H1 (cell line): ENCODE data around the gene MYO18A. TPM values are rescaled to one million over a fixed set of nuclear protein-coding genes. Genes with fewer than 3 reads are reported as not detected.

Source experiments
- CTCF ChIA-PET: fragments of 300-600 bp; sonication (Branson Sonifier 250); formaldehyde crosslinking; loops from one replicate; lab custom pipeline; 2021; ENCODE audit not compliant: partially characterized antibody; lab: Charles Lee
- POLR2A ChIA-PET: fragments of 300-600 bp; sonication (Branson Sonifier 250); formaldehyde crosslinking; loops from one replicate; lab custom pipeline; 2021; ENCODE audit warnings: inconsistent platforms; ENCODE audit not compliant: partially characterized antibody; lab: Charles Lee
- DNase-seq, 2 experiments: peaks; one replicate each; pipeline versions ENCODE4 v3.0.0 to v3.0.0-alpha.2; 2010 to 2022; ENCODE audit warnings: low spot score in 2 of 2, low read depth in 1 of 2, mixed read lengths in 1 of 2
- FAIRE-seq: peaks from 2 replicates; lab custom pipeline; 2011; peaks lifted over from hg19 to GRCh38; lab: Jason Lieb, UNC
- H2AFZ ChIP-seq: 2 replicates; pipeline ENCODE4 v1.8.1; 2012; ENCODE audit warnings: low read length, inconsistent platforms
- H2AK5ac ChIP-seq: 2 replicates; pipeline ENCODE4 v1.6.1; 2013; ENCODE audit warnings: low read depth, low read length
- H2BK120ac ChIP-seq: replicated peaks from 2 replicates; pipeline ENCODE3; 2013; ENCODE audit warnings: low read depth, low read length, inconsistent platforms
- H2BK12ac ChIP-seq: 2 replicates; pipeline ENCODE4 v1.6.1; 2013; ENCODE audit warnings: low read depth, low read length
- H2BK15ac ChIP-seq: 2 replicates; pipeline ENCODE4 v1.6.1; 2013; ENCODE audit warnings: low read length
- H2BK20ac ChIP-seq: 2 replicates; pipeline ENCODE4 v1.6.1; 2013; ENCODE audit warnings: low read length
- H2BK5ac ChIP-seq: 2 replicates; pipeline ENCODE4 v1.6.1; 2013; ENCODE audit warnings: low read depth, low read length
- H3K14ac ChIP-seq: 2 replicates; pipeline ENCODE4 v1.6.1; 2013; ENCODE audit warnings: inconsistent platforms; ENCODE audit not compliant: insufficient read length
- H3K18ac ChIP-seq: 2 replicates; pipeline ENCODE4 v1.6.1; 2013; ENCODE audit warnings: low read length; ENCODE audit errors: extremely low read depth
- H3K23ac ChIP-seq: 2 replicates; pipeline ENCODE4 v1.6.1; 2013; ENCODE audit warnings: inconsistent platforms; ENCODE audit not compliant: insufficient read length
- H3K23me2 ChIP-seq: 2 replicates; pipeline ENCODE4 v1.6.1; 2013; ENCODE audit warnings: low read depth, low read length
- H3K27ac ChIP-seq: 2 replicates; pipeline ENCODE4 v1.6.1; 2011; ENCODE audit warnings: low read depth, low read length, inconsistent platforms
- H3K27me3 ChIP-seq, 4 experiments: replicated peaks in 1 of 4; 1 replicate in 1 of 4; 2 replicates in 3 of 4; pipeline versions ENCODE4 v1.6.1 to v1.8.1; 2011 to 2013; ENCODE audit warnings: low read length in 3 of 4, mild to moderate bottlenecking in 3 of 4, inconsistent platforms in 2 of 4, mixed read lengths in 2 of 4, moderate library complexity in 1 of 4; ENCODE audit not compliant: control insufficient read depth in 3 of 4, insufficient read depth in 3 of 4; ENCODE audit errors: extremely low read depth in 1 of 4
- H3K36me3 ChIP-seq, 4 experiments: 2 replicates each; pipeline versions ENCODE4 v1.6.1 to v1.8.1; 2011 to 2013; ENCODE audit warnings: mild to moderate bottlenecking in 4 of 4, low read length in 3 of 4, moderate library complexity in 2 of 4, control low read depth in 1 of 4, inconsistent platforms in 1 of 4; ENCODE audit not compliant: insufficient read depth in 4 of 4, control insufficient read depth in 2 of 4
- H3K4ac ChIP-seq: replicated peaks from 2 replicates; pipeline ENCODE3; 2013; ENCODE audit warnings: low read length, low read depth, mixed read lengths, inconsistent platforms; ENCODE audit not compliant: insufficient read length
- H3K4me1 ChIP-seq, 4 experiments: replicated peaks in 1 of 4; 1 replicate in 1 of 4; 2 replicates in 3 of 4; pipeline versions ENCODE4 v1.6.1 to v1.8.1; 2011 to 2013; ENCODE audit warnings: low read length in 3 of 4, inconsistent platforms in 2 of 4, mixed read lengths in 1 of 4; ENCODE audit not compliant: insufficient read depth in 4 of 4, control insufficient read depth in 3 of 4
- H3K4me2 ChIP-seq, 2 experiments: 2 replicates each; pipeline versions ENCODE4 v1.6.1 to v1.8.1; 2011 to 2013; ENCODE audit warnings: low read depth in 2 of 2, low read length in 2 of 2, control low read depth in 1 of 2, inconsistent platforms in 1 of 2, mild to moderate bottlenecking in 1 of 2; ENCODE audit not compliant: insufficient read depth in 1 of 2
- H3K4me3 ChIP-seq, 4 experiments: fragments of 200-600, 300-600 bp in 1 of 4; sonication (generic), shearing (Covaris generic), sonication (Bioruptor Twin) in 1 of 4; 2 replicates each; pipeline versions ENCODE4 v1.5.1 to v1.8.1; 2011 to 2016; ENCODE audit warnings: low read length in 4 of 4, low read depth in 3 of 4, control low read depth in 2 of 4, inconsistent platforms in 2 of 4, mild to moderate bottlenecking in 2 of 4, mixed read lengths in 1 of 4, moderate library complexity in 1 of 4; ENCODE audit not compliant: insufficient read depth in 2 of 4; ENCODE audit errors: extremely low read depth in 1 of 4
- H3K56ac ChIP-seq: replicated peaks from 2 replicates; pipeline ENCODE3; 2013; ENCODE audit warnings: low read depth, mild to moderate bottlenecking, mixed read lengths, low read length, inconsistent platforms; ENCODE audit not compliant: insufficient read length
- H3K79me1 ChIP-seq: 2 replicates; pipeline ENCODE4 v1.6.1; 2013; ENCODE audit warnings: low read depth, low read length, control low read depth
- H3K79me2 ChIP-seq, 2 experiments: 2 replicates each; pipeline versions ENCODE4 v1.6.1 to v1.8.1; 2012 to 2013; ENCODE audit warnings: low read length in 2 of 2, mild to moderate bottlenecking in 2 of 2, inconsistent platforms in 1 of 2; ENCODE audit not compliant: insufficient read depth in 2 of 2, control insufficient read depth in 1 of 2
- H3K9ac ChIP-seq, 4 experiments: replicated peaks in 1 of 4; 1 replicate in 1 of 4; 2 replicates in 3 of 4; pipeline versions ENCODE4 v1.6.1 to v1.8.1; 2011 to 2013; ENCODE audit warnings: low read depth in 3 of 4, low read length in 3 of 4, control low read depth in 2 of 4, mild to moderate bottlenecking in 2 of 4, moderate library complexity in 2 of 4, inconsistent platforms in 1 of 4; ENCODE audit errors: extremely low read depth in 1 of 4
- H3K9me3 ChIP-seq, 2 experiments: 2 replicates each; pipeline versions ENCODE4 v1.6.1 to v1.8.1; 2012 to 2013; ENCODE audit warnings: mild to moderate bottlenecking in 2 of 2, moderate library complexity in 2 of 2, control low read depth in 1 of 2, inconsistent platforms in 1 of 2, low read depth in 1 of 2, low read length in 1 of 2, mixed read lengths in 1 of 2; ENCODE audit not compliant: insufficient read depth in 2 of 2
- H4K20me1 ChIP-seq, 2 experiments: replicated peaks in 1 of 2; 2 replicates each; pipeline versions ENCODE3 to v1.8.1; 2011 to 2013; ENCODE audit warnings: inconsistent platforms in 2 of 2, low read length in 2 of 2, mild to moderate bottlenecking in 1 of 2; ENCODE audit not compliant: insufficient read depth in 2 of 2, control insufficient read depth in 1 of 2
- H4K5ac ChIP-seq: 2 replicates; pipeline ENCODE4 v1.6.1; 2013; ENCODE audit warnings: low read length, low read depth, mixed read lengths, inconsistent platforms; ENCODE audit not compliant: insufficient read length
- H4K8ac ChIP-seq: 2 replicates; pipeline ENCODE4 v1.8.0; 2013; ENCODE audit warnings: mild to moderate bottlenecking, moderate library complexity, low read length, inconsistent platforms; ENCODE audit not compliant: insufficient read depth; ENCODE audit errors: extremely low read depth
- H4K91ac ChIP-seq: replicated peaks from 2 replicates; pipeline ENCODE3; 2013; ENCODE audit warnings: low read length, mixed read lengths, inconsistent platforms; ENCODE audit not compliant: insufficient read length
- ATF3 ChIP-seq: IDR thresholded peaks from 2 replicates; pipeline ENCODE4 v1.6.1; 2011; ENCODE audit warnings: low read depth, mild to moderate bottlenecking, low read length; ENCODE audit not compliant: insufficient read depth
- CHD2 ChIP-seq: IDR thresholded peaks from 2 replicates; pipeline ENCODE4 v1.6.1; 2012; ENCODE audit warnings: low read length, improper control_type of control experiment
- PHF8 ChIP-seq: fragments of 200-600 bp; sonication (generic); conservative IDR thresholded peaks from 2 replicates; pipeline ENCODE4 v1.7.1; 2012; ENCODE audit warnings: low read depth, mild to moderate bottlenecking, inconsistent platforms, low read length, moderate library complexity
- TBP ChIP-seq: IDR thresholded peaks from 2 replicates; pipeline ENCODE4 v1.6.1; 2011; ENCODE audit warnings: low read depth, low read length, improper control_type of control experiment
- WGBS, 2 experiments: shearing (Covaris generic) in 1 of 2; methylation state at CpG; one replicate each; pipeline versions ENCODE4 v1.1.6 to v1.1.7; 2013 to 2015; ENCODE audit warnings: low lambda C conversion rate in 2 of 2, mixed read lengths in 2 of 2, inconsistent platforms in 1 of 2, low coverage in 1 of 2, missing lambda C conversion rate in 1 of 2; ENCODE audit not compliant: insufficient replicate concordance in 2 of 2, insufficient coverage in 1 of 2, insufficient read length in 1 of 2; ENCODE audit errors: extremely low coverage in 1 of 2, missing lambda C conversion rate in 1 of 2; 5-methylcytosine and 5-hydroxymethylcytosine counted together
- polyA plus RNA-seq, 7 experiments: library from polyadenylated mRNA; depleted of rRNA in 3 of 7; stranded (reverse) in 5 of 7; unstranded in 2 of 7; fragments of >200 nt in 5 of 7; fragments of 200-250 nt in 2 of 7; gene quantifications; 1 replicate in 5 of 7; 2 replicates in 1 of 7; 4 replicates in 1 of 7; pipeline versions ENCODE4 v1.2.1 to v1.2.3, GENCODE V29; 2011 to 2013; ENCODE audit warnings: missing spikeins in 2 of 7, mixed read lengths in 2 of 7
- total RNA-seq: library from RNA; stranded (reverse); fragmentation: NEBNext Ultra II Directional; extraction: Animal tissue kit (Norgen Biotek cat#: 25700); gene quantifications from 2 replicates; pipeline ENCODE4 v1.2.1, GENCODE V29; 2021

The MYO18A gene
- total and polyA plus RNA-seq, 2 of the 8 experiments (the other 6 are each of a cell fraction or from before 2014, with no cell fraction given): 7.6 to 43.8 TPM

- Histone ChIP-seq H2BK20ac (no peak overlapping the region), H2BK120ac (no peak overlapping the region), H3K9me3 (no peaks in the 10 kb centered on the region), H3K36me3 (no peaks in the 10 kb centered on the region), H3K18ac (no peak overlapping the region), H3K79me1 (peaks cover 8% of the 10 kb centered on the region), H3K27me3 (no peaks in the 10 kb centered on the region), H3K4me3 (no peak overlapping the region), H3K4me2 (no peak overlapping the region), H4K91ac (no peak overlapping the region), H3K4ac (no peak overlapping the region), H4K8ac (no peak overlapping the region), H3K23ac (no peak overlapping the region), H3K27ac (no peak overlapping the region), H4K5ac (no peak overlapping the region), H3K56ac (no peak overlapping the region), H3K9ac (no peak overlapping the region), H3K23me2 (0 out of 2 replicates have a peak, but pooled peaks cover 4% of the 10 kb centered on the region), H3K14ac (no peak overlapping the region), H2AK5ac (no peak overlapping the region), H4K20me1 (peaks cover 0 to under 1% of the 10 kb centered on the region in 2 experiments), H3K79me2 (no peaks in the 10 kb centered on the region), H3K4me1 (peaks cover 16 to 34% (median 25%) of the 10 kb centered on the region in 4 experiments), H2AFZ (no peak overlapping the region), H2BK5ac (no peak overlapping the region), H2BK12ac (no peak overlapping the region), H2BK15ac (no peak overlapping the region)
- FAIRE-seq: no peak
- TF ChIP-seq CHD2: no peak
- no peak for TF ChIP-seq PHF8
- TF ChIP-seq TBP: no peak
- no peak for TF ChIP-seq ATF3
- DNase-seq: no peak
- ChIA-PET POLR2A (no interaction called here), CTCF (interaction anchor here (24.2 kb wide), 1 partner anchor 18 kb away, joined by 511 read pairs; no protein-coding TSS in a partner anchor)
- WGBS, 2 experiments: 100% methylated on average over 2 of the region's 2 CpGs; no CpG with 5 or more reads in 1 of the 2 experiments
Observed at GRCh38 chr17:29135464-29135863, 44.7 kb downstream of the MYO18A start.
